Psoas muscle (tissue), 8 donors: ENCODE measurements around the gene MLF1. TPM values are rescaled to one million over a fixed set of nuclear protein-coding genes. Genes with fewer than 3 reads are reported as not detected.

ENCODE experiments used
- ATAC-seq, 4 donors: fragments of 200-7000 bp; cut with Tn5 transposase; one replicate each; pipeline ENCODE4 v1.9.1; 2020; ENCODE audit warnings: moderate library complexity in 3 of 4, mild to moderate bottlenecking in 2 of 4
- DNase-seq, 2 donors: peaks; one replicate each; pipeline ENCODE4 v3.0.0-alpha.2; 2020
- H3K27ac ChIP-seq: fragments of 200-600 bp; one replicate; pipeline ENCODE4 v1.8.0; 2022
- H3K27me3 ChIP-seq, 3 donors: fragments of 200-600 bp in 1 of 3; one replicate each; pipeline versions ENCODE4 v1.6.1 to v1.8.0; 2013 to 2022; ENCODE audit warnings: low read length in 2 of 3, mild to moderate bottlenecking in 2 of 3, moderate library complexity in 1 of 3; ENCODE audit not compliant: insufficient read depth in 3 of 3
- H3K36me3 ChIP-seq, 2 donors: fragments of 200-600 bp in 1 of 2; one replicate each; pipeline versions ENCODE4 v1.6.1 to v1.8.0; 2013 to 2022; ENCODE audit warnings: low read depth in 1 of 2, mild to moderate bottlenecking in 1 of 2, moderate library complexity in 1 of 2; ENCODE audit not compliant: insufficient read depth in 1 of 2
- H3K4me1 ChIP-seq: fragments of 200-600 bp; one replicate; pipeline ENCODE4 v1.8.0; 2022
- H3K4me3 ChIP-seq: fragments of 200-600 bp; one replicate; pipeline ENCODE4 v1.8.0; 2022; ENCODE audit warnings: mild to moderate bottlenecking
- H3K9me3 ChIP-seq: fragments of 200-600 bp; one replicate; pipeline ENCODE4 v1.8.0; 2022
- CTCF ChIP-seq: fragments of 200-600 bp; IDR thresholded peaks from one replicate; pipeline ENCODE4 v1.8.0; 2022; ENCODE audit warnings: antibody characterized with exemption
- WGBS, 3 donors: extraction: QIAGEN DNeasy Blood & Tissue Kit; methylation state at CpG; one replicate each; pipeline versions ENCODE4 v1.1.6 to v1.1.7; 2013; 5-methylcytosine and 5-hydroxymethylcytosine counted together
- intact Hi-C, 2 donors: fragments of 100-400 bp; cut with DNase I; formaldehyde crosslinking; loops; one replicate each; pipeline versions ENCODE4 v1.11.0 to v1.14.2; 2022
- polyA plus RNA-seq, 3 donors: library from polyadenylated mRNA; stranded (reverse); fragments of 200-250 nt; gene quantifications; one replicate each; pipeline ENCODE4 v1.2.3, GENCODE V29; 2013
- total RNA-seq, 4 donors: library from RNA; stranded (reverse); fragmentation: NEBNext Ultra II Directional in 2 of 4; extraction: Animal tissue kit (Norgen Biotek cat#: 25700) in 2 of 4; gene quantifications; one replicate each; pipeline versions ENCODE4 v1.2.1 to v1.2.4, GENCODE V29; 2021 to 2023
- donor health status: healthy with polysubstance abuse.
- donor health status: DM: no; HTN: no; CAD: no; lungs with moderate emphysema.
- donor health status: Bipolar disorder and iron deficiency.
- donor health status: healthy.
- donor health status: DM: yes; HTN: yes; CAD: no.
- donor health status: DM: no; HTN: no; CAD: no.
- donor health status: DM: no; HTN: no; CAD: no.
- donor health status: DM: yes; HTN: yes; CAD: no.

Gene MLF1
- total and polyA plus RNA-seq, 7 donors, result 4.9 to 117 (median 25.4) TPM

- H3K27me3 ChIP-seq, result no peaks in the 10 kb centered on the region
Observed at GRCh38 chr3:158644345-158644908, 73.4 kb downstream of the MLF1 start, which contains the start of gene GFM1. Gene GFM1 (plus strand): TSS chr3:158644527. CDS start chr3:158644635, 108 bp downstream.

GRCh38 chr3:158649791-158650190 lies 78.8 kb downstream of the MLF1 start:
- ATAC-seq, result no peak

More at GRCh38 chr3:158644345-158644908, 73.4 kb downstream of the MLF1 start, which contains the start of gene GFM1:
- ATAC-seq, result peak; percentile 99
- Histone ChIP-seq H3K27ac (peak within 1 kb of the TSS; percentile 91), H3K4me1 (peaks cover 19% of the 10 kb centered on the region), H3K4me3 (peak within 1 kb of the TSS; percentile 76), H3K9me3 (no peaks in the 10 kb centered on the region), H3K36me3 (peaks cover 4 to 36% of the 10 kb centered on the region in 2 donors)
- peak; percentile 93 to 96 for DNase-seq
- WGBS, 3 donors, result 0 to 1% (median 0%) methylated on average over 42 of the region's 42 CpGs
- intact Hi-C loops, result loop anchor here (5.0 kb wide), 2 partner anchors 72 to 102 kb away; partner anchors contain the start of gene MLF1 (in 2 of the 2)
- peak; percentile 84 for TF ChIP-seq CTCF

DNA sequence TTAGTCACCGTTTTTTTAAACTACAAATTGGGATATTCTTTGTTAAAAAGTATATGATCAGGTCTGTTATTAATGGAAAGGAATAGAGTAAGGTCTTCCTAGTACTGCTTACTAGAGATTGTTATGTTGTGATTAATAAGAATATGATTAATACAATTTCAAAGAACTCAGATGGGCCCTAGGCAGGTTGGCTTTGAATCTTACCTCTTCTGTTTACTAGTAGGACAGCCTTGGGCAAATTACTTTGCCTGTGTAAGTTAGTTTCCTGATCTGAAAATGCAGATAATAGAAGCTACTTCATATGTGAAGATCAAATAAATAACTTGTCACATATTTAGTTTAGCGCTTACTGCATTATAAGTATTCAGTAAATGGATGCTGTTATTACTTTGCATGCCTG lies 80.2 kb downstream of the MLF1 start:
- Histone ChIP-seq H3K4me1 (peaks cover 9% of the 10 kb centered on the region), H3K36me3 (peaks cover 5 to 96% of the 10 kb centered on the region in 2 donors), H3K4me3 (no peak overlapping the region), H3K27ac (no peak overlapping the region), H3K27me3 (no peaks in the 10 kb centered on the region), H3K9me3 (no peaks in the 10 kb centered on the region)
- ATAC-seq (no peak), DNase-seq (no peak)
- no peak for TF ChIP-seq CTCF
- WGBS, 3 donors, result 93 to 98% (median 96%) methylated on average over 2 of the region's 2 CpGs
- intact Hi-C loops, result no loop called here

More at GRCh38 chr3:158649791-158650190, 78.8 kb downstream of the MLF1 start:
- DNase-seq, result no peak
- 64 to 73% (median 70%) methylated on average over 4 of the region's 4 CpGs for WGBS, 3 donors
- Histone ChIP-seq H3K9me3 (no peaks in the 10 kb centered on the region), H3K36me3 (peaks cover 9 to 87% of the 10 kb centered on the region in 2 donors), H3K4me1 (peaks cover 19% of the 10 kb centered on the region), H3K4me3 (no peak overlapping the region), H3K27me3 (no peaks in the 10 kb centered on the region), H3K27ac (no peak overlapping the region)
- TF ChIP-seq CTCF, result no peak
- intact Hi-C loops, result no loop called here

- Histone ChIP-seq H3K9me3 (no peaks in the 10 kb centered on the region), H3K27ac (no peak overlapping the region), H3K36me3 (peaks cover 7 to 96% of the 10 kb centered on the region in 2 donors), H3K4me1 (no peaks in the 10 kb centered on the region), H3K27me3 (no peaks in the 10 kb centered on the region), H3K4me3 (no peak overlapping the region)
- intact Hi-C loops, result no loop called here
- WGBS, 3 donors, result 87 to 91% (median 87%) methylated on average over 3 of the region's 3 CpGs
- no peak for ATAC-seq
- TF ChIP-seq CTCF, result no peak
- DNase-seq, result no peak
Observed at GRCh38 chr3:158652463-158652862, 81.5 kb downstream of the MLF1 start.

Other genes starting within 250 kb of the MLF1 start
- 10 to 100 TPM; 55.9 to 83.3 (median 69.2) TPM for gene GFM1, start 73.3 kb downstream of the MLF1 start, total RNA-seq
- gene GFM1, start 73.3 kb downstream of the MLF1 start, polyA plus RNA-seq, result 10 to 100 TPM; 49.3 to 64.0 (median 55.4) TPM
- gene LXN, start 101.5 kb downstream of the MLF1 start, total RNA-seq, result 1 to 10 TPM; 1.8 to 6.7 (median 3.6) TPM
- gene LXN, start 101.5 kb downstream of the MLF1 start, polyA plus RNA-seq, result 1 to 10 TPM; 1.6 to 4.3 (median 3.2) TPM
- 10 to 100 TPM in 1 of 4 donors, 1 to 10 TPM in 2, under 1 TPM in 1; 0.97 to 28.1 (median 5.8) TPM for gene RARRES1, start 161.3 kb downstream of the MLF1 start, total RNA-seq
- gene RARRES1, start 161.3 kb downstream of the MLF1 start, polyA plus RNA-seq, result 1 to 10 TPM in 2 of 3 donors, under 1 TPM in 1; 0.69 to 6.2 (median 2.9) TPM
- 10 to 100 TPM; 10.6 to 19.6 (median 16.1) TPM for gene MFSD1, start 230.9 kb downstream of the MLF1 start, total RNA-seq
- gene MFSD1, start 230.9 kb downstream of the MLF1 start, polyA plus RNA-seq, result 10 to 100 TPM; 13.0 to 29.6 (median 27.9) TPM